HUES48 (cell line): ENCODE data around the gene SEC16A.
A peak's percentile ranks its signal among the peaks of the same experiment; 100 is the strongest.
"Not testable (repeated sequence)": the region's sequence is repeated elsewhere in the genome, so short reads cannot be mapped to it uniquely, and the experiment has no call there.

Experiments used
- H3K27ac ChIP-seq: one replicate; pipeline ENCODE4 v1.7.0; 2013; ENCODE audit warnings: low read depth, low read length, inconsistent platforms
- H3K27me3 ChIP-seq: 2 replicates; pipeline ENCODE4 v1.6.1; 2013; ENCODE audit warnings: mild to moderate bottlenecking, low read length; ENCODE audit not compliant: control insufficient read depth, insufficient read depth
- H3K36me3 ChIP-seq: 2 replicates; pipeline ENCODE4 v1.6.1; 2013; ENCODE audit warnings: low read length; ENCODE audit not compliant: control insufficient read depth, insufficient read depth
- H3K4me1 ChIP-seq: 2 replicates; pipeline ENCODE4 v1.6.1; 2013; ENCODE audit warnings: mild to moderate bottlenecking, low read length; ENCODE audit not compliant: control insufficient read depth, insufficient read depth
- H3K4me3 ChIP-seq: 2 replicates; pipeline ENCODE4 v1.5.1; 2013; ENCODE audit warnings: mild to moderate bottlenecking, low read depth, low read length
- H3K9ac ChIP-seq: 2 replicates; pipeline ENCODE4 v1.6.1; 2013; ENCODE audit warnings: mild to moderate bottlenecking, low read depth, low read length, moderate library complexity
- H3K9me3 ChIP-seq: 2 replicates; pipeline ENCODE4 v1.6.1; 2013; ENCODE audit warnings: low read length; ENCODE audit not compliant: control insufficient read depth, insufficient read depth

SEC16A gene

GRCh38 chr9:136419092-136419420, 63.8 kb downstream of the SEC16A start:
- H3K4me3 ChIP-seq, result no peak overlapping the region
- H3K4me1 ChIP-seq, result no peaks in the 10 kb centered on the region
- no peak overlapping the region for H3K9ac ChIP-seq
- H3K27me3 ChIP-seq, result no peaks in the 10 kb centered on the region
- peaks cover 93% of the 10 kb centered on the region for H3K36me3 ChIP-seq
- H3K27ac ChIP-seq, result no peak overlapping the region
- H3K9me3 ChIP-seq, result no peaks in the 10 kb centered on the region

GRCh38 chr9:136418182-136419091, 64.4 kb downstream of the SEC16A start:
- no peaks in the 10 kb centered on the region for H3K4me1 ChIP-seq
- H3K4me3 ChIP-seq, result no peak overlapping the region
- no peaks in the 10 kb centered on the region for H3K9me3 ChIP-seq
- peaks cover 95% of the 10 kb centered on the region for H3K36me3 ChIP-seq
- H3K9ac ChIP-seq, result no peak overlapping the region
- no peak overlapping the region for H3K27ac ChIP-seq
- H3K27me3 ChIP-seq, result no peaks in the 10 kb centered on the region

- Histone ChIP-seq H3K4me1 (no peaks in the 10 kb centered on the region), H3K9ac (no peak overlapping the region), H3K9me3 (no peaks in the 10 kb centered on the region), H3K4me3 (no peak overlapping the region), H3K27ac (no peak overlapping the region), H3K36me3 (peaks cover 95% of the 10 kb centered on the region), H3K27me3 (no peaks in the 10 kb centered on the region)
These were observed 65.9 kb downstream of the SEC16A start for GRCh38 chr9:136416914-136417313.

GRCh38 chr9:136416427-136416826, 66.4 kb downstream of the SEC16A start:
- H3K4me3 ChIP-seq, result no peak overlapping the region
- no peaks in the 10 kb centered on the region for H3K27me3 ChIP-seq
- peaks cover 93% of the 10 kb centered on the region for H3K36me3 ChIP-seq
- peaks cover 2% of the 10 kb centered on the region; the same call in 1 of the 2 replicates for H3K4me1 ChIP-seq
- H3K9me3 ChIP-seq, result no peaks in the 10 kb centered on the region
- H3K9ac ChIP-seq, result no peak overlapping the region
- H3K27ac ChIP-seq, result no peak overlapping the region

- H3K4me3 ChIP-seq, result no peak overlapping the region
- H3K9ac ChIP-seq, result no peak overlapping the region
- peaks cover 8% of the 10 kb centered on the region for H3K4me1 ChIP-seq
- peaks cover 67% of the 10 kb centered on the region for H3K36me3 ChIP-seq
- H3K27ac ChIP-seq, result no peak overlapping the region
- no peaks in the 10 kb centered on the region for H3K9me3 ChIP-seq
- no peaks in the 10 kb centered on the region for H3K27me3 ChIP-seq
These were observed 69.9 kb downstream of the SEC16A start for GRCh38 chr9:136412962-136413361.

- Histone ChIP-seq H3K4me1 (peaks cover 8% of the 10 kb centered on the region), H3K9ac (peak overlapping the region; percentile 89; the same call in 1 of the 2 replicates), H3K4me3 (peak overlapping the region; percentile 96), H3K27me3 (no peaks in the 10 kb centered on the region), H3K27ac (no peak overlapping the region), H3K9me3 (no peaks in the 10 kb centered on the region), H3K36me3 (peaks cover 66% of the 10 kb centered on the region)
These were observed 71.5 kb downstream of the SEC16A start for GRCh38 chr9:136411378-136411777.

GRCh38 chr9:136410500-136411287, 72.1 kb downstream of the SEC16A start, which contains the start of the genes ENTR1 and PMPCA:
ENTR1 (minus strand) TSS chr9:136410614; CDS start chr9:136410397, 217 bp downstream.
PMPCA (plus strand) TSS chr9:136410658; CDS start chr9:136410669, 11 bp downstream.
- H3K4me3 ChIP-seq, result peak within 1 kb of the TSS; percentile 96
- H3K9me3 ChIP-seq, result no peaks in the 10 kb centered on the region
- H3K27ac ChIP-seq, result peak within 1 kb of the TSS; percentile 86
- peaks cover 8% of the 10 kb centered on the region for H3K4me1 ChIP-seq
- no peaks in the 10 kb centered on the region for H3K27me3 ChIP-seq
- peak within 1 kb of the TSS; percentile 89 for H3K9ac ChIP-seq
- peaks cover 65% of the 10 kb centered on the region for H3K36me3 ChIP-seq

GRCh38 chr9:136409557-136410455, 73.0 kb downstream of the SEC16A start:
- Histone ChIP-seq H3K9ac (peak overlapping the region; percentile 83), H3K27me3 (no peaks in the 10 kb centered on the region), H3K27ac (peak overlapping the region; percentile 60), H3K36me3 (peaks cover 66% of the 10 kb centered on the region), H3K4me3 (peak overlapping the region; percentile 96), H3K4me1 (peaks cover 8% of the 10 kb centered on the region), H3K9me3 (no peaks in the 10 kb centered on the region)

GRCh38 chr9:136407911-136408310, 74.9 kb downstream of the SEC16A start:
- peaks cover 63% of the 10 kb centered on the region for H3K36me3 ChIP-seq
- H3K4me3 ChIP-seq, result no peak overlapping the region
- no peaks in the 10 kb centered on the region for H3K27me3 ChIP-seq
- H3K4me1 ChIP-seq, result peaks cover 8% of the 10 kb centered on the region
- H3K9me3 ChIP-seq, result no peaks in the 10 kb centered on the region
- no peak overlapping the region for H3K27ac ChIP-seq
- H3K9ac ChIP-seq, result no peak overlapping the region

- H3K9me3 ChIP-seq, H3K27ac ChIP-seq, H3K27me3 ChIP-seq, H3K9ac ChIP-seq, H3K4me3 ChIP-seq, H3K4me1 ChIP-seq: not testable (repeated sequence)
- peaks cover 61% of the 10 kb centered on the region for H3K36me3 ChIP-seq
These were observed 75.8 kb downstream of the SEC16A start for GRCh38 chr9:136407061-136407460.
